Right forelimb (tissue), 1 donor: ENCODE data around the gene KIAA1755.
A peak's percentile ranks its signal among the peaks of the same experiment; 100 is the strongest.
"Not testable (repeated sequence)": the region's sequence is repeated elsewhere in the genome, so short reads cannot be mapped to it uniquely, and the experiment has no call there.

Experiments used
- DNase-seq: peaks from one replicate; pipeline ENCODE4 v3.0.0-alpha.2; 2018

KIAA1755 gene

DNA sequence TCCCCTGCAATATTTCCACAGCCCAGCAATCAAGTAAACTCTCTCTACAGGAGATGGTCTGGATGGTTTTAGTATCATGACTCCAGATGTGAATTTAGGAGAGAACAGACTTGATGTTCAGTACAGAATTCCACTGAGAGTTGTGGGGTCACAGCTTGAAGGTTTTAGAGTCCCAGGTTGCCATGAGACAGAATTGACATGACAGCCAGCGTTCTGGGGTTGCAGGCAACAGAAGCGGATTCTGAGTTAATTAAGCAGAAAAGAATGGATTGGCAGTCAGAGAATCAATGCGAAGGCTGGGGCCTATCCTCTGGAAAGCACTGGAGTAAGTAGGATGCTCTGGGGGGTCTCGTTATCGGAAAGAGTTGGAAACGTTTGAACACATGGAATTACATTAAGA is 2.4 kb upstream of the KIAA1755 start:
- DNase-seq, result no peak

DNA sequence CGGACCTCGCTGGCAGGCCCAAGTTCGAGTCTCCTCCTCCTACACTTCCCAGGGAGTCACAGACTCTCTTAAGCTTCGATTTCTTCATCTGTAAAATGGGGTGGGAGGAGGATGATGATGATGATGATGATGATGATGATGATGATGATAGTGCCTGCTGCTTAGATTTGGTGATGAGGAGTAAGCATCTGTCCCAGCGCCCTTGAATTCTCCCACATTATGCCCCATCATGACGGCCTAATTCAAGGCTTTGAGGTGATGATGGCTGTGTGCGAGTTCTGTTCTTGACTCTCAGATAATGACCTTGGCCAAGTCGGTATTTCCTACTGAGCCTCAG is 487 bp upstream of the KIAA1755 start:
- DNase-seq, result no peak

DNA sequence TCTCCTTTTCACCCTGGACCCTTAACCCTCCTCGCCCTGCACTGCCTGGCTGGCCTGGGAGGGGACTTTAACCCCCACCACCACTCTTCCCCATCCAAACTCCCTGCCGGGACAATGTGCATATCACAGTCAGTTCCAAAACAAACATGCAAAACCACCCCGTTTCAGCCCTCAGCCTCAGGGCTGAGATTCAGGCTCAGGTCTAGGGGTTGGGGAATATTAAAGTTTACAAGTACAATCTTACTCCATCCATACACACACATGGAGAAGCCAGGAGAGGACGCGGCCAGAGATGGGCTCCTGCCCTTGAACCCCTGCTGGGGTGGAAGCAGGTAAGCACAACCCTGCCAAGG is 534 bp downstream of the KIAA1755 start:
- no peak for DNase-seq

DNA sequence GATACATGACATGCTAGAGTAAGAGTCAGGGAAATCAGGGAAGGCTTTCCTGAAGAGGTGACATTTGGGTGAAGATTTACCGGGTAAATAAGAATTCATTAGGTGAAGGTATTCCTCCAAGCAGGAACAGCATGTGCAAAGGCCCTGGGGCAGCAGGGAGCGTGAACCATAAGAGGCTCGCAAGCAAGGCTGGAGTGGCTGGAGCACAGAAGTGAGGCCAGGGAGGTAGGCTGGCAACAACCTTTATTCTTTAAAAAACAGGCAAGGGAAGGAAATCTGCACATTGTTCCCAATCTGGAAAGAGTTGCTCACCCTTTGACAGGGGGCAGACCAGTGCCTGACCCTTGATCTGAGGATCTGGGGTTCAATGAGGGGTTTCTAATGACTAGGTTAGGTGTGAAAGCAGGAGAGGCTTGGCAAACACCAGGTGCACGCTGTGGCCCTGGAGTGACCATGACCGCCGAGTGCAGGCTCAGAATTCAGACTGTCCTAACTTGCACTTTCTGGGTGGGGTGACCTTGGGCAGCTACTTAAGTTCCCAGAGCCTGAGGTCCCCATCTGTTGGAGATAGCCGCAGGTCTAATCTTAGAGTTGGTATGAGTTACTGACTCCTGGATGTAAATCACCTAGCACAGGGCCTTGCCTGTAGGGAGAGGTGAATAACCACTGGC is 1.9 kb downstream of the KIAA1755 start:
- DNase-seq, result peak; percentile 35

DNA sequence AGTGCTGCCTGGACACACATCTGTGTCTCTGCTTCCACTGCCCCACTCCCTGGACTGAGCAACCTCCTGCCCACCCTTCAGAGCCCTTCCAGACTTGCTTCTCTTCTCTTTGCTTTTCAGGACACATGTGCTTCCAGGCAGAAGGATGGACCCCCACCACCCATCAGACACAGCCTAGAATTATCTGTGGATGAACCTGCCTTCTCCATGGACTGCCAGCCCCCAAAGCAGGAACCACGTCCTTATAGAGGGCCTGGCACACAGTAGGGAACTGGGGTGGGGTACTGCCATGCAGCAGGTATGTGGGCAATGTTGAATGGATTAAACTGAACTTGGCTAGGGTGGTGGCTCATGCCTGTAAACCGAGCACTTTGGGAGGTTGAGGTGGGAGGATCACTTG is 3.6 kb downstream of the KIAA1755 start:
- no peak for DNase-seq

DNA sequence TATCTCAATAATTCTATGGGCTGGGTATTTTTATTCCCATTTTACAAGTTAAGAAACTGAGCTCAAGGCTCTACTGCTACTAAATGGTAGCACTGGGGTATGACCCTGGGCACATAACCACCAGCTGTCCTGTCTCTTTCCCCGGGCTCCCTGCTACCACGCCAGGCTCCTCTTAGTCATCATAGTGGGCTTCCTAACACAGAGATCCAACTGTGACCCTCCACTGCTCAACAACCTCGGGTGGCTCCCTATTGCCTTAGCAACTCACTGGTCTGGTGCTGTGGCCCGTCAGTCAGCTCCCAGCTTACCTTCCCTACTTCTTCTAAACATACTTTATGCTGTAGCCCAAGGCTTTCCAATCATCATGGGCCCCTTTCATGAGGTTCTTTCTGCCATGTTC is 4.5 kb downstream of the KIAA1755 start:
- DNase-seq, result peak; percentile 34

DNA sequence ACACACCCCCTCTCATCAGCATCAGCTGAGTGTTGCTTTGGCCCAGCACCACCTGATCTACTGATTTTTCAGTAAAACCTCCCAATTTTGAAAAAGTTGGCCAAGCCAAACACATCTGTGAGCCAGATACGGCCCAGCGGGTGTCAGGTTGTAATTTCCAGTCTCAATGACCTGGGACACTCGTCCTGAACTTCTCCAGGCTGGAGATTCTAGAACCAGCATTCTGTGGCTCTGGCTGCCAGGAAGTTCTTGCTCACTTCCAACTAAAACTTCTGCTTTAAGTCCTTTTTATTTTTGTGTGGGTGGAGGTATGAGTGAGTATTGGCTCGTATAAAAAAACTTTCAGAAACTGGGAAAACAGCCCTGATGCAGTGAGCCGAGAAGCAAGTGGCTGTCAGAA is 5.1 kb downstream of the KIAA1755 start:
- DNase-seq, result peak; percentile 63

DNA sequence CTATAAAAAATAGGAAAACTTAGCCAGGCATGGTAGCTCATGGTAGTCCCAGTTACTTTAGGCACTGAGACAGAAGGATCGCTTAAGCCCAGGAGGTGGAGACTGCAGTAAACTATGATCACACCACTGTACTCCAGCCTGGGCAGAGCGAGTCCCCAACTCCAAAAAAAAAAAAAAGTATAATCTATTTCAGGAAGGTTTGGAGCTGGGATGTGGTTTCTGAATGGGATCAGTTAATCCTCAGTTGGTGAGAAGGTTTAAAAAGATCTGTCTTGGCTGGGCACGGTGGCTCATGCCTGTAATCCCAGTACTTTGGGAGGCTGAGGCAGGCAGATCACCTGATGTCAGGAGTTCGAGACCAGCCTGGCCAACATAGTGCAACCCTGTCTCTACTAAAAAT is 5.9 kb downstream of the KIAA1755 start:
- DNase-seq, result not testable (repeated sequence)

DNA sequence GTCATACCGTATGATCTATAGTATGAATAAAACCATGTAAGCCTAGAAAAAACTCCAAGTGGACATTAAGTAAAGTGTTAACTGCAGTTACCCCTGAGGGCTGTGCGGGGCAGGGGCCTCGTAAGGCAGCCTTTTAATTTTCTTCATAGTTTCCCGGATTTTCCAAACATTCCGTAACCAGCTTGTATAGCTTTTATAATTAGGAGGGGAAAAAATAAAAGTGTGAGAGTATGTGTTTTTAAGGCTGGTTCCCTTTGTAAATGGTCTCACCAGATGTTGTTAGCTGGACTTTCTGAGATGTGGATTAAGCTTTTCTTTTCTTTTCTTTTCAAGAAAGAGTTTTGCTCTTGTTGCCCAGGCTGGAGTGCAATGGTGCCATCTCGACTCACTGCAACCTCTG is 7.0 kb downstream of the KIAA1755 start:
- DNase-seq, result no peak

DNA sequence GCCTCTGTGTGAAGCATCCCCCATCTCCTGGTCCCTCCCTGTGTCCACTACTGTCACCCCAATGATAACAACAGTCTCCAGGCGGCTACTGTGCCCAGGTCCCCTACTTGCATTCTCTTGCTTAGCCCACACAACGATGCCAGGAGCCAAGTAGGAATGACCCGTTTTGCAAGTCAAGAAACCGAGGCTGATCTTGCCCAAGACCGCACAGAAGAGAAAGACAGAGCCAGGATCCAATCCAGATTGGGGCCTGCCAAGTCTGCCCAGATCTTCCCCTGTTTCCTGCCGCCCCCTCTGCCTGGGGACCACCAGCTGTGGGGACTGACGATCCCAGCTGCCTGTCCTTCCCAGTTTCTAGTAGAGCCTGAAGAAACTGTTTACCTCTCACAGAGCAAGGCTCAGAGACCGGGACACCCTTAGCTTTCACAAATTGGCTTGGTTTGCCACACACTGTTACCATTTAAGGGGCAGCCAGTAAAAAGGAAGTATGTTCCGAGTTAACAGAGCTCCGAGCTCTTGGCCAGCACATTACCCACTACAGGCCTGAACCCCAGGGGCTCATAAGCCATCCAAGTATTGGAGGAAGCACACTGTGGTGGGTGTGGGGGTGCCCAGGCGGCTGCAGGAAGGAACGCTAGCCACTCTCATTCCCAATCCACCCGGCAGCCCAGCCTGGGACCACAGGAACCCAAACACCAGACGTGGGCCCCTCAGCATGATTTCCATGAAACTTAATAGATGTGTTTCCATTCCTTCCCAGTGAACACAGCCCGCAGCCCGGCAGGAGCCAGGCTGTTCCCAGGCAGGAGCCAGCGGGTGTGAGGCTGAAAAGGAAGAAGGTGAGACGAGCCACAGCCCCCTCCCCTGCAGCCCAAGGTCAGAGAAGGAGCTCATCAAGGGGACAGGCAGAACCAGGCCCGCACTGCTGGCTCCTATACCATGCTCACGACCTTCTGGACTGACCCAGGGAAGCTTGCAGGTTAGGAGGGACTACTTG is 7.9 kb downstream of the KIAA1755 start:
- peak; percentile 73 for DNase-seq

DNA sequence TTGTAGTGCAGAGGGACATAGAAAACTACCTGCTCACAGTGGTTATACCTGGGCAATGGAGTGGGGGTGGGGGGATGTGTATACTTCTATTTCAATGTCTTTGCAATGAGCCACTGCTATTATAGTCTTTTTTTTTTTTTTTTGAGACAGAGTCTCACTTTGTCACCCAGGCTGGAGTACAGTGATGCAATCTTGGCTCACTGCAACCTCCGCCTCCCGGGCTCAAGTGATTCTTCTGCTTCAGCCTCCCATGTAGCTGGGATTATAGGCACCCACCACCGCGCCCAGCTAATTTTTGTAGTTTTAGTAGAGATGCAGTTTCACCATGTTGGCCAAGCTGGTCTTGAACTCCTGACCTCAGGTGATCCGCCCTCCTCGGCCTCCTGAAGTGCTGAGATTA is 9.1 kb downstream of the KIAA1755 start:
- not testable (repeated sequence) for DNase-seq

DNA sequence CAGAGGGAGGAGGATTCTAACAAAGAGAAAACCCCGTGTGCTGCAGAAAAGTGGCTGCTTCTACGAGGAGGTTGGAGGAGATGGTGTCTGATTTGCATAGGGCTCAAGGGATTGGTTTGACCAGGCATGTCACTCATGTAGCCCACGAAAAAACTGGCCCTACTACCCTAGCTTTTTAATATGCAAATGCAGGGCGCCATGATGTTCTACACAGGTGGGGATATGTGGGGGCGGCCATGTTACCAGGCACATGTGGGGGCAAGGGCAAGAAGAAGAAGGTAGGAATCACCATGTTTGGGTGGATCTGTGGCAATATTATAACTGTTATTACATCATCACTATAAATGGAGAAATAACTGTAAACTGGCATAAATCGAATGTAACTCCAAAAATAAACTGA is 9.9 kb downstream of the KIAA1755 start:
- peak; percentile 12 for DNase-seq

DNA sequence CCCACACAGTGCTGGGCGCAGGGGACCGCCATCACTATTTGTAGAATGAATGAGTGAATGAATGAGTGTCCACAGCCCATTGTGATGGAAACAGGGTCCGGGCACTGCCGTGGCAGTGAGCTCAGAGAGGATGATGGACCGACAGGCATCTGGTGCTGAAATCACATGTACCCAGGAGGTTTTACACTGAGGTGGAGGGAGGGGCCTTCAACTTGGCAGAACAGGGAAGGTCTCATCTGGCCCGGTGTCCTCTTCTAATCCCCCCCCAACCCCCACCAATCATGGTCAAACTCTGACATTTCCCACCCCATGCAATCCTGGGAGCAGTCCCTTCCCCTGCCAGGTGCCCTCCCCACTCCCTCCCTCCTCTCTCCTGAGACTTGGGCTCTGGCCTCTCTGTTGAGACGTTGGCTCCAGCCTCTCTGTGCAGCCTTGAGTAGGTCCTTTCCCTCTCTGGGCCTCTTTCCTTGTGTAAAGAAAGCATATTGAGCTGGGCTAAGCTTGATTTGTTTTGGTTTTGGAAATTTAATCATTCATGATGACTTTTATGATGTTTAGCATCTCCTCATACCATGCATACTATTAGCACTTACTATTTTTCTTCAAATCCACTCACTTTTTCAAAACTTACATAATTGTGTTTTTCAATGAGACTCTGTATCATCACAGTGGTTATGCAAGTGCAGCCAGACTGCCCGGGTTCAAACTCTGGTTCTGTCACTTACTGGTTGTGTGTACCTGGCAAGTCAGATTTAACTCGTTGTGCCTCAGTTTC is 10.8 kb downstream of the KIAA1755 start:
- peak; percentile 39 for DNase-seq

DNA sequence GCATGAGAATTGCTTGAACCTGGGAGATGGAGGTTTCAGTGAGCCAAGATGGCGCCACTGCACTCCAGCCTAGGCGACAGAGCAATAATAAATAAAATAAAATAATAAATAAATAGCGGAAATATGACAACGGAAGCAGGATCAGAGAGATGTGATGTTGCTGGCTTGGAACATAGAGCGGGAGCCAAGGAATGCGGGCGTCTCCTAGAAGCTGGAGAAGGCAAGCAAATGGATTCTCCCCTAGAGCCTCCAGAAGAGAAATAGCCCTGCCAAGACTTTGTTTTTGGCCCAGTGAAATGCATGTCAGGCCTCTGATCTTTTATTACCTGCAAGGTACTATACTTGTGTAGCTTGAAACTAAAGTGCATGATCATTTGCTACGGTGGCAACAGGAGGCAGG is 12.4 kb downstream of the KIAA1755 start:
- DNase-seq, result peak; percentile 65

DNA sequence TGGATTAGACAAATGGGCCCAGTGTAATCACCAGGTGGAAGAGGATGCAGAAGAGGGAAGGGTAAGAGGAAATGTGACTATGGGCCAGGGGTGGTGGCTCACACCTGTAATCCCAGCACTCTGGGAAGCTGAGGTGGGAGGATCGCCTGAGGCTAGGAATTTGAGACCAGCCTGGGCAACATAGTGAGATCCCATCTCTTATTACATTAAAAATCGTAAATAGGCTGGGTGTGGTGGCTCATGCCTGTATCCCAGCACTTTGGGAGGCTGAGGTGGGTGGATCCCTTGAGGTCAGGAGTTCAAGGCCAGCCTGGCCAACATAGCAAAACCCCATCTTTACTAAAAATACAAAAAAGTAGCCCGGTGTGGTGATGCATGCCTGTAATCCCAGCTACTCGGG is 12.8 kb downstream of the KIAA1755 start:
- DNase-seq, result not testable (repeated sequence)

DNA sequence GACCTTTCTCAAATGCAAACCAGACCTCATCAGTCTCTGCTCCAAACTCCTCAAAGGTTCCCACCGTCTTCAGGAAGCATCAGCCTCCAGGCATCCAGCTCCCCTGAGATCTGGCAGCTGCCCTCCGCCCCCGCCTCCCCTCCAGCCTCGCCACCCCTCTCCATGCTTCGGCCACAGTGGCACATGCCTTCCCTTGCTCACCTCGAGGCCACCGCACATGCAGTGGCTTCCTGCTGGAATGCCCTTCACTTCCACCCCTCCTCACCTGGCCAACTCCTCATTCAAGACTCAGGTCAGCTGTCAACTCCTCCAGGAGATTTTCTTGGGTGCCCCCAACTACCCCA is 13.4 kb downstream of the KIAA1755 start:
- DNase-seq, result no peak

DNA sequence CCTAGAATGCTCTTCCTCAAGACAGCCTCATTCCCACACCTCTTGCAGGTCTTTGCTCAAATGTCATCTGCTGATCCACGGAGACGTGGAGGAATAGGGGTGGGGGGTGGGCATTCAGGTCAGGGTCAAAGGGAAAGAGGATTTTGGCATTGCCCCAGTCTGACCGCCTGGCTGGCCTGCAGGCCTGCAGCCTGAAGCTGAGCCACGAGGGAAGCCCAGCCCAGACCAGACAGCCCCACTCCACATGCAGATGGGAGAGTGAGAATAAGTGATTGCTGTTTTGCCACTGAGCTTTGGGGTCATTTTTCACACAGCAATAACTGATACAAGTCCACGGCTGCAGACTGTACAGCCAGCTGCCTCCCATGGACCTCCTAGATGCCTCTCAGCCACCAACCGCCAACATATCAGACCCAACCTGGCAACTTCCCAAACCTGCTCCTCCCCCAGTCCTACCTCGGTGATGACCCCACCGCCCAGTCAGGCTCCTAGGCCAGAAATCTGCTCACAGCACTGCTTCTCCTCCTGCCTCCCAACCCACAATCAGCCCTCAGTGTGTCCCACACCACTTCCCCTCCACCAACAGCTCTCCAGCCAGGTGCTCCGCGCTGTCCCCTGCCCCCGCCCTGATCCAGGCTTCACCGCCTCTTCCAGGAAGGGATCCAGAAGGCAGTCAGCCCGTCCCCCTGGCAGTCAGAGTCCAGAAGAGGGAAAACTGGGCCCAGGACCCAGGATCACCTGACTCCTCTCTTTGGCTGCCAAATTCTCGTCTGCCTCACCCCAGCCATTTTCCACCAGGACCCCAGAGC is 14.0 kb downstream of the KIAA1755 start:
- DNase-seq, result peak; percentile 92

DNA sequence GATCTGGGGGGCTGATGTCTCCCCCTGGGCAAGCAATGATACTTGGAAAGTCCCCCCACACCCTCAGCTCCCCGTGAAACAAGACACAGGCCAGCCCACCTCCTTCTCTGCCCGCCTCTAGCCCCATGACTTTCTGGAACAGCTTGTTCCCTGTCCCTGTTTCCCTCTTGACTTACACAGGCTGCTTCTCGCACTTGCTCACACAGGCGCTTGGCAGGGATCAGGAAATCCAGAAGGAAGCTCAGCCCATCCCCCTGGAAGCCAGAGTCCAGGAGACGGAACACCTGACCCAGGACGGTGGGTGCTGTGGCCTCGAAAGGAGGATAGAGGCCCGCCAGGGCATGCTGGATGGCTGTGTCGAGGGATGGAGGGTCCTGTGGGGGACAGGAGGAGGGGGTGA is 14.8 kb downstream of the KIAA1755 start:
- DNase-seq, result no peak

DNA sequence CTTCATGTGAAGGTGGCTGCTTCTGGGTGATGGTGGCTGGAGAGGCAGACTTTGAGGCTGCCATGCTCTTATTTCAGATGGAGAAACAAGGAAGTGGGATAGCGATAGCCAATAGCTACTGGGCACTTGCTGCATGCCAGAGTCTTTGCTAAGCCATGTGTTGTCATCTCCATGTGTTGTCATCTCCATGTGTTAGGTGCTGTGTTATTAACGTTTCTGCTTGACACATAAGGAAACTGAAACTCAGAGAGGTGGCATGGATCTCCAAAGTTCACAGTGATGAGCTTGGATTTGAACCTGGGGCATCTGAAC is 16.9 kb downstream of the KIAA1755 start:
- DNase-seq, result no peak

DNA sequence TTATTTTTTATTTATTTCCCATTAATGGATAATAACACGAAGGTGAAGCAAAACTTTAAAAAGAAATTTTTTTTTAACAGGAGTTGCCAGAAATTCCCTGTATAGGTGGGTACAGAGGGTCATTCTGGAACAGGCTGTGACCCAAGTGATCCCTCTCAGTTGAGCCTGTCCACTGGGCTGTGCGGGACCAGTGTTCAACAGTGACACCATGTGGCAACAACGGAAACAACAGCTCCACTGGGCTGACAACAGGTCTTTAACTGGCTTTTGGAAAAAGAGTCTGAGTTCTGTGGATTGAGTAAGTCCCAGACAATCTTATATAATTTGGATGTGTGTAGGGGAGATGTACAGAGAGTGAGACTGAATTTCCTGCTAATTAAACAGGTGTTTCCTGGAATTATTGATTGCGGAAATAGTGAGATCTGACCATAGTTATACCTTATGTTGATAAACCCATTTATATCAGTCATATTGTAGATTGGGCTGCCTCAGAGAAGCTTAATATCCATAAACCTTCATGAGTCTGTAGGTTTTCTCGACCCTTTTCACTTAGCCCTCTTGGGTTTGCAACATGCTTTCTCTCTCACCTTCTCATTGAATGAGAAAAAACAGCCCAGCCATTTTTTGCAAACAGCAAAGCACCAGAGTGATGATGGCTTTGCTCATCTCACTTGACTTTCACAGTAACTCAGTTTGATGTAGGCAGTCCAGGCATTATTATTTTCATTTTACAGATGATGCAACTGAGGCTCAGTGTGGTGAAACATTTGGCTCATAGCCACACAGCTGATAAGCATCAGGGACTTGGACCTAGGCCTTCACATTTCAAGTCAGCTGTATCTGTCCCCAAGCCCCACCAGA is 17.5 kb downstream of the KIAA1755 start:
- DNase-seq, result no peak

DNA sequence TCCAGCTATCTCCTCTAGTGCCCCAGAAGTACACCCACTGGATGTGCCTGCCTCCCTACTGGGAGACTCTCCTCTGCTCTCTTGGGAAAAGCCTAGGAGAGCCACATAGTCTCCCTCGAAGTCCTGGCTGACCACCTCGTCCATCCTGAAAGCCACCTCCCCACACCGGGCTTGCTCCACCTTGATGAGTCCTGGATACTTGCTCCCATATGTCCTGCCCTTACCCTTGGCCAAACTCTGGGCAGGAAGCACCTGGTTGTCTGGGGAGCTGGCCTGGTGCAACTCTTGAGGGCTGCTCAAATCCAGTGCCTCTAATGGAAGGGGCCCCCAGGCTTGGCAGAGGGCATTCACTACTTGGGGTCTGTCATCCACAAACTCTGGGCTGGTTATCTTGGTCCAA is 19.3 kb downstream of the KIAA1755 start:
- DNase-seq, result no peak

DNA sequence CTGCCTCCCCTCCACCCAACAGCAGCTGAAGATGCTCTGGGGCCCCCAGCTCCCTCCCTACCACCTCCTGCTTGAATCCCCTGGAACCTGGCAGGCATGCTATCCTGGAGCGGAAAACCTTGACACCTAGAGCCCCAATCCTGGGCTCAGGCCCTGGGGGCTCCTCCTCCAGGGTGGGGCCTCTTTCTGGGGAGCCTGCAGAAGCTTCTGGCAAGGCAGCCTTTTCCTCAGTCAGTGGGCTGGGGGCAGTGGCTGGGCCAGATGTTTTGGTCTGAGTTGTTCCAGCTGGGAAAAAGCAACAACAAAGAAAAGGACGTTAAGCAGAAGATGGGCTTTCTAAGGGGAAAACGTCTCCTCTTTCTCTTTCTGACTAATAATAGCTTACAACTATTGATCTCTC is 21.1 kb downstream of the KIAA1755 start:
- DNase-seq, result no peak
